Endothelial cell (in vitro differentiated cells): ENCODE measurements around the gene CRX. TPM values are rescaled to one million over a fixed set of nuclear protein-coding genes. Genes with fewer than 3 reads are reported as not detected.
"Not testable (repeated sequence)": the region's sequence is repeated elsewhere in the genome, so short reads cannot be mapped to it uniquely, and the experiment has no call there.

Source experiments
- DNase-seq: peaks from one replicate; pipeline ENCODE4 v3.0.0; 2021; ENCODE audit warnings: low spot score
- H3K27ac Mint-ChIP-seq: one replicate; pipeline ENCODE4 v1.8.0; 2021; ENCODE audit warnings: mixed read lengths, inconsistent platforms; ENCODE audit not compliant: unreplicated experiment
- H3K27me3 Mint-ChIP-seq: one replicate; pipeline ENCODE4 v1.8.0; 2021; ENCODE audit warnings: mild to moderate bottlenecking, moderate library complexity, mixed read lengths, inconsistent platforms; ENCODE audit not compliant: unreplicated experiment
- H3K36me3 Mint-ChIP-seq: one replicate; pipeline ENCODE4 v1.8.0; 2021; ENCODE audit warnings: mild to moderate bottlenecking, low read depth, mixed read lengths, inconsistent platforms; ENCODE audit not compliant: unreplicated experiment
- H3K4me1 Mint-ChIP-seq: one replicate; pipeline ENCODE4 v1.8.0; 2021; ENCODE audit warnings: mild to moderate bottlenecking, mixed read lengths, inconsistent platforms; ENCODE audit not compliant: unreplicated experiment
- H3K4me3 Mint-ChIP-seq: one replicate; pipeline ENCODE4 v1.8.0; 2021; ENCODE audit warnings: mild to moderate bottlenecking, mixed read lengths, inconsistent platforms; ENCODE audit not compliant: unreplicated experiment
- H3K9me3 Mint-ChIP-seq: one replicate; pipeline ENCODE4 v1.8.0; 2021; ENCODE audit warnings: mixed read lengths, inconsistent platforms; ENCODE audit not compliant: unreplicated experiment
- CTCF ChIP-seq: fragments of 200-600 bp; sonication (generic); IDR thresholded peaks from one replicate; pipeline ENCODE4 v1.5.0; 2021; ENCODE audit warnings: antibody characterized with exemption; ENCODE audit not compliant: unreplicated experiment
- total RNA-seq: library from RNA; stranded (reverse); fragmentation: NEBNext Ultra II Directional; extraction: Animal tissue kit (Norgen Biotek cat#: 25700); gene quantifications from one replicate; pipeline ENCODE4 v1.2.1, GENCODE V29; 2021; ENCODE audit not compliant: unreplicated experiment

Gene CRX
- total RNA-seq, 1 donor from 2014 or later, result not detected

DNA sequence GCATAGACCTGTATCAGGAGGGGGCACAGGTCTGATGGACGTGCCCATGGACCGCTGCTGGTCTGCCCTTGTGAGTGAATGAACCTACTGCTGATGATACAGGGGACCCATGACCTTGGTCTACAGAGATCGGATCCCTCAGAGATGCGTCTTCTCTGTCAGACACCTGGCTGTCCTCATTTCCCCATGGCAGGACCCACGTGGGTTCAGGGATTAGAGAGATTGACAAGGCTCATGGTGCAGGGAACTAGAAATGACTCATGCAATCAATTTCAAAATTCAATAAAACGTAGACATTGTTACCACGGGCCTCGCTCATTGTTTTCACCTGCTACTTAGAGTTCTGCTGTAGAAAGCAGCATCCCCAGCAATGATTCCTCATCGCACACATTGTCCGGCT is 16.4 kb upstream of the CRX start:
- Mint-ChIP-seq H3K9me3 (no peaks in the 10 kb centered on the region), H3K27me3 (peaks cover 1% of the 10 kb centered on the region), H3K27ac (no peak overlapping the region), H3K4me1 (no peaks in the 10 kb centered on the region), H3K36me3 (no peaks in the 10 kb centered on the region), H3K4me3 (no peak overlapping the region)
- DNase-seq, result no peak
- no peak for TF ChIP-seq CTCF

- Mint-ChIP-seq H3K36me3 (no peaks in the 10 kb centered on the region), H3K27me3 (peaks cover 1% of the 10 kb centered on the region), H3K4me3 (no peak overlapping the region), H3K9me3 (no peaks in the 10 kb centered on the region), H3K27ac (no peak overlapping the region), H3K4me1 (no peaks in the 10 kb centered on the region)
- TF ChIP-seq CTCF, result no peak
- no peak for DNase-seq
These were observed 15.3 kb upstream of the CRX start for GRCh38 chr19:47806435-47806834.

- Mint-ChIP-seq H3K27ac (peak overlapping the region; percentile 18), H3K4me3 (no peak overlapping the region), H3K27me3 (peaks cover 4% of the 10 kb centered on the region), H3K4me1 (no peaks in the 10 kb centered on the region), H3K36me3 (no peaks in the 10 kb centered on the region), H3K9me3 (no peaks in the 10 kb centered on the region)
- TF ChIP-seq CTCF, result peak; percentile 71
- DNase-seq, result peak; percentile 89
These were observed 8.3 kb upstream of the CRX start for GRCh38 chr19:47813304-47813994.

DNA sequence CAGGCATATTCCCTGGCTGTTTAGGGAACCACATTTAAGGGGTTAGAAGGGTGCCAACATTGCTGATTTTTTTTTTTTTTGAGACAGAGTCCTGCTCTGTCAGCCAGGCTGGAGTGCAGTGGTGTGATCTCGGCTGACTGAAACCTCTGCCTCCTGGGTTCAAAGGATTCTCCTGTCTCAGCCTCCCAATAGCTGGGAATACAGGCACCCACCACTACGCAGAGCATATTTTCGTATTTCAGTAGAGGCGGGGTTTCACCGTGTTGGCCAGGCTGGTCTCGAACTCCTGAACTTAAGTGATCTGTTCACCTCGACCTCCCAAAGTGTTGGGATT is 7.8 kb upstream of the CRX start:
- no peak overlapping the region for H3K4me3 Mint-ChIP-seq
- peak; percentile 11 for TF ChIP-seq CTCF
- no peaks in the 10 kb centered on the region for H3K36me3 Mint-ChIP-seq
- DNase-seq, result no peak
- H3K27me3 Mint-ChIP-seq, result peaks cover 4% of the 10 kb centered on the region
- H3K27ac Mint-ChIP-seq, result no peak overlapping the region
- H3K9me3 Mint-ChIP-seq, result no peaks in the 10 kb centered on the region
- no peaks in the 10 kb centered on the region for H3K4me1 Mint-ChIP-seq

DNA sequence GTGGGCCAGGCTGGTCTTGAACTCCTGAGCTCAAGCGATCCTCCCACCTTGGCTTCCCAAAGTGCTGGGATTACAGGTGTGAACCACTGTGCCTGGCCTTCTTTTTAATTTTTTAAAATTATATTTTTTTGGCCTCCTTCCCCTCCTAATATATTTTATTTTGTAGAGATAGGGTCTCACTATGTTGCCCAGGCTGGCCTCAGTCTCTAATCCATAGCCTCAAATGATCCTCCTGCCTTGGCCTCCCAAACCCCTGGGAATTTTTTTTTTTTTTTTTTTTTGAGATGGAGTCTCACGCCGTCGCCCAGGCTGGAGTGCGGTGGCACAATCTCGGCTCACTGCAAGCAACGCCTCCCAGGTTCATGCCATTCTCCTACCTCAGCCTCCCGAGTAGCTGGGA is 5.5 kb upstream of the CRX start:
- DNase-seq, H3K36me3 Mint-ChIP-seq, H3K4me3 Mint-ChIP-seq, H3K9me3 Mint-ChIP-seq, H3K4me1 Mint-ChIP-seq, H3K27ac Mint-ChIP-seq: not testable (repeated sequence)
- H3K27me3 Mint-ChIP-seq, result peaks cover 11% of the 10 kb centered on the region

GRCh38 chr19:47818221-47818620 is 3.5 kb upstream of the CRX start:
- not testable (repeated sequence) for H3K36me3 Mint-ChIP-seq, H3K4me1 Mint-ChIP-seq, H3K9me3 Mint-ChIP-seq, H3K27ac Mint-ChIP-seq, H3K4me3 Mint-ChIP-seq, DNase-seq
- peaks cover 16% of the 10 kb centered on the region for H3K27me3 Mint-ChIP-seq
